Effector memory CD8-positive, alpha-beta T cell (primary cell): ENCODE data around the gene WHRN.

Experiments used
- ATAC-seq: fragments of 150-1000 bp; cut with Tn5 transposase; replicated peaks from 2 replicates; pipeline ENCODE4 v1.10.0; 2021; ENCODE audit warnings: mild to moderate bottlenecking, moderate library complexity
- DNase-seq, 3 experiments: peaks; one replicate each; pipeline ENCODE4 v3.0.0; 2021
- H3K27ac Mint-ChIP-seq, 2 donors: one replicate each; pipeline ENCODE4 v1.8.0; 2022; ENCODE audit warnings: mild to moderate bottlenecking in 2 of 2, mixed read lengths in 2 of 2, moderate library complexity in 2 of 2
- H3K27me3 Mint-ChIP-seq, 2 donors: one replicate each; pipeline ENCODE4 v1.8.0; 2022; ENCODE audit warnings: mixed read lengths in 2 of 2
- H3K36me3 Mint-ChIP-seq: one replicate; pipeline ENCODE4 v1.8.0; 2022; ENCODE audit warnings: mild to moderate bottlenecking, moderate library complexity, mixed read lengths; ENCODE audit not compliant: insufficient read depth
- H3K4me1 Mint-ChIP-seq, 2 donors: one replicate each; pipeline ENCODE4 v1.8.0; 2022; ENCODE audit warnings: low read depth in 2 of 2, mixed read lengths in 2 of 2
- H3K4me3 Mint-ChIP-seq, 2 donors: one replicate each; pipeline ENCODE4 v1.8.0; 2022; ENCODE audit warnings: mild to moderate bottlenecking in 2 of 2, mixed read lengths in 2 of 2, moderate library complexity in 2 of 2
- H3K9me3 Mint-ChIP-seq, 2 donors: one replicate each; pipeline ENCODE4 v1.8.0; 2022; ENCODE audit warnings: mixed read lengths in 2 of 2

The WHRN gene

GRCh38 chr9:114395334-114395617 is 110.0 kb downstream of the WHRN start:
- Mint-ChIP-seq H3K36me3 (peaks cover 64% of the 10 kb centered on the region), H3K4me1 (peaks cover 45 to 59% of the 10 kb centered on the region in 2 donors), H3K27ac (peak overlapping the region; percentile 81 to 98), H3K4me3 (peak overlapping the region; percentile 33 to 98), H3K27me3 (no peaks in the 10 kb centered on the region), H3K9me3 (no peaks in the 10 kb centered on the region)
- ATAC-seq (no peak), DNase-seq (no peak)

GRCh38 chr9:114394523-114395333 is 110.5 kb downstream of the WHRN start:
- Mint-ChIP-seq H3K9me3 (no peaks in the 10 kb centered on the region), H3K36me3 (peaks cover 69% of the 10 kb centered on the region), H3K4me3 (peak overlapping the region; percentile 33 to 98), H3K4me1 (peaks cover 51 to 64% of the 10 kb centered on the region in 2 donors), H3K27ac (peak overlapping the region; percentile 81 to 98), H3K27me3 (no peaks in the 10 kb centered on the region)
- no peak for ATAC-seq
- no peak for DNase-seq

GRCh38 chr9:114392749-114393112 is 112.5 kb downstream of the WHRN start:
- H3K27ac Mint-ChIP-seq = peak overlapping the region; percentile 35 to 88
- peaks cover 73% of the 10 kb centered on the region for H3K36me3 Mint-ChIP-seq
- DNase-seq (no peak), ATAC-seq (no peak)
- H3K4me3 Mint-ChIP-seq = peak overlapping the region; percentile 33 to 35
- H3K27me3 Mint-ChIP-seq = no peaks in the 10 kb centered on the region
- peaks cover 70 to 83% of the 10 kb centered on the region in 2 donors for H3K4me1 Mint-ChIP-seq
- H3K9me3 Mint-ChIP-seq = no peaks in the 10 kb centered on the region

- no peak for DNase-seq
- no peak for ATAC-seq
- Mint-ChIP-seq H3K4me3 (peak overlapping the region; percentile 96 to 99), H3K27me3 (no peaks in the 10 kb centered on the region), H3K9me3 (no peaks in the 10 kb centered on the region), H3K27ac (peak overlapping the region; percentile 76 to 98), H3K4me1 (peaks cover 71 to 79% of the 10 kb centered on the region in 2 donors), H3K36me3 (peaks cover 73% of the 10 kb centered on the region)
These were observed 114.3 kb downstream of the WHRN start for GRCh38 chr9:114390952-114391351.

- H3K27ac Mint-ChIP-seq = peak overlapping the region; percentile 76 to 98
- ATAC-seq (peak; percentile 2), DNase-seq (no peak)
- H3K36me3 Mint-ChIP-seq = peaks cover 76% of the 10 kb centered on the region
- no peaks in the 10 kb centered on the region for H3K9me3 Mint-ChIP-seq
- peaks cover 74 to 80% of the 10 kb centered on the region in 2 donors for H3K4me1 Mint-ChIP-seq
- peak overlapping the region; percentile 96 to 99 for H3K4me3 Mint-ChIP-seq
- no peaks in the 10 kb centered on the region for H3K27me3 Mint-ChIP-seq
These were observed 115.5 kb downstream of the WHRN start for GRCh38 chr9:114389612-114390368.

GRCh38 chr9:114388764-114389375 is 116.4 kb downstream of the WHRN start:
- no peak for ATAC-seq
- H3K36me3 Mint-ChIP-seq = peaks cover 77% of the 10 kb centered on the region

GRCh38 chr9:114388357-114388682 is 117.0 kb downstream of the WHRN start:
- no peaks in the 10 kb centered on the region for H3K9me3 Mint-ChIP-seq
- peaks cover 80 to 83% of the 10 kb centered on the region in 2 donors for H3K4me1 Mint-ChIP-seq
- peak overlapping the region; percentile 96 to 99 for H3K4me3 Mint-ChIP-seq
- H3K27me3 Mint-ChIP-seq = no peaks in the 10 kb centered on the region
- peak overlapping the region; percentile 76 to 98 for H3K27ac Mint-ChIP-seq
- ATAC-seq (peak; percentile 2), DNase-seq (no peak)
- peaks cover 77% of the 10 kb centered on the region for H3K36me3 Mint-ChIP-seq

More at GRCh38 chr9:114388764-114389375, 116.4 kb downstream of the WHRN start:
- Mint-ChIP-seq H3K4me3 (peak overlapping the region; percentile 96 to 99), H3K27me3 (no peaks in the 10 kb centered on the region), H3K27ac (peak overlapping the region; percentile 76 to 98), H3K9me3 (no peaks in the 10 kb centered on the region), H3K4me1 (peaks cover 76 to 82% of the 10 kb centered on the region in 2 donors)
- no peak for DNase-seq

- peak; percentile 82 to 84 (median 84) for DNase-seq
- peak within 1 kb of the TSS; percentile 96 to 99 for H3K4me3 Mint-ChIP-seq
- no peaks in the 10 kb centered on the region for H3K27me3 Mint-ChIP-seq
- peaks cover 83 to 85% of the 10 kb centered on the region in 2 donors for H3K4me1 Mint-ChIP-seq
- no peaks in the 10 kb centered on the region for H3K9me3 Mint-ChIP-seq
- peak; percentile 40 for ATAC-seq
- H3K27ac Mint-ChIP-seq = peak within 1 kb of the TSS; percentile 76 to 98
- H3K36me3 Mint-ChIP-seq = peaks cover 77% of the 10 kb centered on the region
These were observed 117.5 kb downstream of the WHRN start, which contains the start of gene AKNA for GRCh38 chr9:114387680-114388356. Gene AKNA, minus strand, starts transcription at chr9:114387982. Its CDS starts 6,649 bp downstream, at chr9:114381333.

GRCh38 chr9:114386886-114387679 is 118.2 kb downstream of the WHRN start:
- Mint-ChIP-seq H3K36me3 (peaks cover 84% of the 10 kb centered on the region), H3K27me3 (no peaks in the 10 kb centered on the region), H3K27ac (peak overlapping the region; percentile 76 to 98), H3K9me3 (no peaks in the 10 kb centered on the region), H3K4me3 (peak overlapping the region; percentile 96 to 99), H3K4me1 (peaks cover 84 to 86% of the 10 kb centered on the region in 2 donors)
- DNase-seq = peak in 1 of 3 experiments; percentile 29
- ATAC-seq = no peak

GRCh38 chr9:114386361-114386885 is 118.8 kb downstream of the WHRN start:
- peak overlapping the region; percentile 76 to 98 for H3K27ac Mint-ChIP-seq
- H3K4me3 Mint-ChIP-seq = peak overlapping the region; percentile 96 to 99
- peaks cover 89 to 92% of the 10 kb centered on the region in 2 donors for H3K4me1 Mint-ChIP-seq
- ATAC-seq (no peak), DNase-seq (peak in 1 of 3 experiments; percentile 29)
- H3K36me3 Mint-ChIP-seq = peaks cover 88% of the 10 kb centered on the region
- H3K9me3 Mint-ChIP-seq = no peaks in the 10 kb centered on the region
- H3K27me3 Mint-ChIP-seq = no peaks in the 10 kb centered on the region

- Mint-ChIP-seq H3K36me3 (peaks cover 93% of the 10 kb centered on the region), H3K4me1 (peaks cover 85 to 91% of the 10 kb centered on the region in 2 donors), H3K9me3 (no peaks in the 10 kb centered on the region), H3K27me3 (no peaks in the 10 kb centered on the region), H3K27ac (peak overlapping the region; percentile 76 to 98), H3K4me3 (peak overlapping the region; percentile 96 to 99)
- DNase-seq (peak; percentile 87 to 89 (median 89)), ATAC-seq (peak; percentile 71)
These were observed 119.7 kb downstream of the WHRN start for GRCh38 chr9:114385397-114386181.
